Fibroblast of pulmonary artery (primary cell): ENCODE results near the gene DNMT3L.
"Not testable (repeated sequence)": the region's sequence is repeated elsewhere in the genome, so short reads cannot be mapped to it uniquely, and the experiment has no call there.

Experiments
- DNase-seq: peaks from one replicate; pipeline ENCODE4 v3.0.0-alpha.2; 2010; ENCODE audit warnings: low read depth
- H3K4me3 ChIP-seq: replicated peaks from 2 replicates; pipeline ENCODE4 v1.5.1; 2011; ENCODE audit warnings: low read depth, mild to moderate bottlenecking, control low read depth, low read length, moderate library complexity
- CTCF ChIP-seq: IDR thresholded peaks from 2 replicates; pipeline ENCODE4 v1.5.1; 2011; ENCODE audit warnings: mild to moderate bottlenecking, control low read depth, low read length, inconsistent platforms; ENCODE audit errors: missing control alignments

DNMT3L gene

DNA sequence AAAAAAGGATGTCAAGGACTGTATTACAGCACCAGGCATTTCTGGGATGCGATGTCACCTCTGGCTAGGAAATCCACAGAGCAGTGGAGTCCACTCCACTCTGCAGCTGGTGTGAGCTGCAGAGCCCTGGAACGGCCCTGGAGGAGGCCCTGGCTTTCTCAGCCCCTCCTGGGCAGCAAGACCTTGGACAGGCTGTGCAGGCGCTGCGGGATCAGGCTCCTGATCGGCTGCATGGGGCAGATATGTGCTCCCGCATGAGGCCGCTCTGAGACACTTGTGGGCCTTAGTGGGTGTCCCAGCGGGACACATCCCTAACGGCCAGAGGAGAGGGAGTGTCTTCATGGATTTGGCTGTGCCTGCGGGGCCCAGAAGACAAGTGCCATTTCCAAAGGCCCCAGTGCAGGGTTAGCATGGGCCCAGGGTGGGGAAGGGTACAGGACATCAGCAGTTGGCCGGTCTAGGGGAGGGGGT is 6.2 kb downstream of the DNMT3L start:
- no peak for TF ChIP-seq CTCF
- H3K4me3 ChIP-seq = no peak overlapping the region
- peak; percentile 16 for DNase-seq

- no peak for TF ChIP-seq CTCF
- DNase-seq = no peak
- H3K4me3 ChIP-seq = no peak overlapping the region
Observed at GRCh38 chr21:44253832-44254710, 7.6 kb downstream of the DNMT3L start.

DNA sequence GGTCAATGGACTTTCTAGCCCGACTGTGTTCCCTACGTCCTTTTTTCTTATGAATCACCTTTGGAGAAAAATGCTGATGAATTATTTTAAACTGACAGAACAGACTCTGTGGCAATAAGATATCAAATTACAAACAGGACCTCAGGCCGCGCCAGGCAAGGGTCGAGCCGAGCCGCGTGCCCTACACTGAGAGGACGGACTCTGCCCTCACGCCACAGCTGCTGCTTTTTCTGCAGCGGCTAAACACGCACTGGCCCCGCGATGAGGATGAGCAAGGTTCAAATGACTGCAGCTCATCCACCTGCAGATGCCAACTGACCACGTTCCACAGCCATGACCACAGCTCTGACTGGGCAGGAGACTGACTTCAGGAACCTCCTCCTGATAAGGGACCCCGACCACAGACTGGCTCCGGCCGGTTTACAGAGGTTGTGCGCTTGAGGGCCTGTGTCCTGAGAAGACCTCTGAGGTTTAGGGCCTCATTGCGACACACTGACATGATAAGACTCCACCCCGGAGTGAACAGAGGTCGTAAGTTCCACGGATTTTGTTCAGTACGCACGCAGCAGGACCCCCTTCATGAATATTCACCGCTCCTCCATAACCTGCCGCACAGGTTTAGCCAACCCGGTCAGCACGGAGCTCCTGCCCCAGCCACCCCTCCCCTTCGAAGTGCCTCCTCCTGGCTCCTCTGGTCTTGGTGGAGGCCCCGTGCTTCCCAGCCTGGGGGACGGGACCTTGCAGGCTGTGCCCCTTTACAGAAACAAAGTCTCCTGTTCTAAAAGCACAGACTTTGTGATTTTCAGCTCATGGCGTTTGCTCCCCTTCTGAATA is 12.3 kb downstream of the DNMT3L start:
- H3K4me3 ChIP-seq, DNase-seq: not testable (repeated sequence)

DNA sequence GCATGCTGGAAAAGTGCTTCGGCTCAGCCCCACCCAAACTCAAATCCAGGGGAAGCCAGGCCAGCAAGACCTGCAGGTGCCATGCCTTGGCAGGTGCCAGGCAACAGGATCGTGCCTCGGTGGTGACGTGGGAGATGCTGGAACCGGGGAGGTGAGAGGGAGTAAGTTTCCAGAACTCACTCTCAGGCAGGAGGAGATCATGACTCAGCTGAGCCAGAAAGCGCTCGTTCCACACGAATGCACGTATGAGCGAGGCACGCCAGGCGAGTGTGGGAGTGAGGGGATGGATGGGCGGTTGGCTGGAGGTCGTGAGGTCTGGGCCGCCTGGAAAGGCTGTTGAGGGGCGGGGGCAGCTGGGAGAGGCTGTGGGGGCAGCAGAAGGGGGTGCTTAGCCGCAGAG is 13.8 kb downstream of the DNMT3L start:
- H3K4me3 ChIP-seq, DNase-seq: not testable (repeated sequence)

GRCh38 chr21:44243980-44244379 is 17.7 kb downstream of the DNMT3L start:
- H3K4me3 ChIP-seq, DNase-seq: not testable (repeated sequence)

- H3K4me3 ChIP-seq, DNase-seq: not testable (repeated sequence)
Observed at GRCh38 chr21:44241281-44241680, 20.4 kb downstream of the DNMT3L start.

DNA sequence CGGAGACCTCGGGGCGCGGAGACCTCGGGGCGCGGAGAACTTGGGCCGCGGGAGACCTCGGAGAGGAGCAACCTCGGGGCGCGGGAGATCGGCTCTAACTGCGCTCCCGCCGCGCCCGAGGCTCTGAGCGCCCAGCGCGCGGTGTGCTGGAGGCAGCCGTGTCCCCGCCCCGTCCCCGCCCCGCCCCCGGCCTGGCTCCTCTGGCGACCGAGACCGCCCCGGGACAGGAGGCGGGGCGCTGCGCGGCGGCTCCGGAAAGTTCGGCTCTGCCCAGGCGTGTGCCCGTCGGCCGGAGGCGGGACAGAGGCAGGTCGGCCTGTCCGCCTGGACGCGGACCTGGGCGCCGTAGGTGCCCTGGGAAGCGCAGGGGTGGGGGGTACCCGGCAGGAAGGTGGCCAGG is 20.9 kb downstream of the DNMT3L start, which contains the start of gene ICOSLG:
ICOSLG (minus strand) TSS at position 102 of the 400 bp plus-strand sequence. CDS start 126 bp downstream, outside the sequence.
- not testable (repeated sequence) for DNase-seq, H3K4me3 ChIP-seq

DNA sequence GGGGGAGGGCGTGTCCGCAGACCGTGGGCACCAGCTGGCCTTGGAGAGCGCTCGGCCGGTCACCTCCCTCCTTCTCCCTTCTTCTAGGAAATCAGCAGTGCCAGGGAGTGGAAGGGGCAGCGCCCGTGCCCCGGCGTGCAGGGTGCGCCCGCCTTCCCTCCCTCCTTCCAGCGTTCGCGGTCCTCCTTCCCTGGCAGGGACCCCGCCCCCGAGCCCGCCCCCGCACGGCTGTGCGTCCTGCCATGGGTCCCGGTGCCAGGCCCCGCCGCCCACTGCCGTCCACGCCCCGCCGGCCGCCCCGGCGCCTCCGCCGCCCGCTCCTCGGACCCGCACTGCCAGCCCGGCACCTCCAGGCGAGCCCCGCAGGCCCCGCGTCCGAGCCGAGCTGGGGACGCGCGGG is 21.3 kb downstream of the DNMT3L start:
- not testable (repeated sequence) for H3K4me3 ChIP-seq, DNase-seq

GRCh38 chr21:44229561-44229960 is 32.1 kb downstream of the DNMT3L start:
- H3K4me3 ChIP-seq, DNase-seq: not testable (repeated sequence)

GRCh38 chr21:44228109-44228508 is 33.6 kb downstream of the DNMT3L start:
- H3K4me3 ChIP-seq, DNase-seq: not testable (repeated sequence)

- DNase-seq = not testable (repeated sequence)
Observed at GRCh38 chr21:44227614-44228013, 34.1 kb downstream of the DNMT3L start.

DNA sequence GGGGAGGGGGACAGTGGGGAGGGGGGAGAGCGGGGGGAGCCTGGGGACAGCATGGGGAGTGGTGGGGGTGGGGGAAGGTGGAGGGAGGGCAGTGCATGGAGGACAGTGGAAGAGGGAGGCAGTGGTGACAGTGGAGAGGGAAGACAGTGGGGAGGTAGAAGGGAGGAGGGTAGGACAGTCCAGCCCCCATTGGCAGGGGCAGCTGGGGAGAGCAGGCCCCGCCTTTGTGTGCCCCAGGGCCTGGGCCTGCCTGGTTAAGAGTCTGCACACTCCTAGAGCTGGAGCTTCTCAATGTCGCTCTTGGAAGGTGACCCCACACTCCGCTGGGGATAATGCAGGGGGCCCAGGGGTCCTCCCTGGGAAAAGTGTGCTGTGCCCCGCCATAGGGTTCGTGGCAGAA is 36.1 kb downstream of the DNMT3L start:
- not testable (repeated sequence) for H3K4me3 ChIP-seq, DNase-seq

More at GRCh38 chr21:44227614-44228013, 34.1 kb downstream of the DNMT3L start:
- not testable (repeated sequence) for H3K4me3 ChIP-seq

DNA sequence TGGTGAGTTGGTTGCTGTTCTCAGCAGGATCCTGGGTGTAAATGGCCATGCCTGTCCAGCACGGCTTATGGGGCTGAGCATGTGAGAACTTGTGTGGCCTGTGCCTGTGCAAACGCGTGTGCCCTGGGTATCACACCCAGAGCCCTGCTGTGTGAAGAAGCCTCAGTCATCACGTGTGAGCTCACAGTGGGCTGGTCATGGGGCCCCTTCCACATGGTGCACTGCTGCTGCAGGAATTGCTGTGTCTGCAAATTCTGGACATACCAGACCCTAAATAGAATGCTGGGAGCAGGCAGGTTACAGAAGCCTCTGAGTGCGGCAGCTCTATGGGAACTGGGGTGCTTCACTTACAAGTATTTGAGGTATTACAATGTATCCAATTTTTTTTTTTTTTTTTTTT is 38.4 kb downstream of the DNMT3L start:
- not testable (repeated sequence) for DNase-seq, H3K4me3 ChIP-seq

DNA sequence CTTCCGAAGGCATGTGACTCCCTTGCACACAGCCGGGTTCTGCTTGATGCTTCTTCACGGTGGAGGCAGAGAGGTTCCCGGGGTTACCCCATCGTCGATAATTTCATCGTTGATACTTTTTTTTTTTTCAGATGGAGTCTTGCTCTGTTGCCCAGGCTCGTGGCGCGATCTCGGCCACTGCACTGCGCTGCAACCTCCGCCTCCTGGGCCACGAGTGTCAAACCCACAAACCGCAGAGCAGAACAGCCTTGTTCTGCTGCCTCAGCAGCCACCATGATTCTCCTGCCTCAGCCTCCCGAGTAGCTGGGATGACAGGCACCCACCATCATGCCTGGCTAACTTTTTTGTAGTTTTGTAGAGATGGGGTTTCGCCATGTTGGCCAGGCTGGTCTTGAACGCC is 41.0 kb downstream of the DNMT3L start:
- H3K4me3 ChIP-seq, DNase-seq: not testable (repeated sequence)

DNA sequence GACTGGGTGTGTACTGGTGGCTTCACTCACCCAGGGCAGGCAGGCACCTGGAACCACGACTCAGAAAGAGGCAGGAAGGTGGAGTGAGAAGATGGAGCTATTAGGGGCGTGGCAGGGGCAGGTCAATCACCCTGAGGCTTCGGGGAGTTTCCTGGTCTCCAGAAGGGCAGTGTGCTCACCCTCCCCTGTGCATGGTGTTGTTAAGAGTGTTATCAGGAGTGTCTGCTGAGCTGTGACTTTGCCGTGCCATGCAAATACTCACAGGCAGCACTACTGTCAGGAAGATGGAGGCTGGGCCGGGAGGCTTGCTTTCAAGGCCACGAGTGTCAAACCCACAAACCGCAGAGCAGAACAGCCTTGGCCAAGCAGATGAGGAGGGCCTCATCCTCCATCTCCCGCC is 43.2 kb downstream of the DNMT3L start:
- H3K4me3 ChIP-seq, DNase-seq: not testable (repeated sequence)

DNA sequence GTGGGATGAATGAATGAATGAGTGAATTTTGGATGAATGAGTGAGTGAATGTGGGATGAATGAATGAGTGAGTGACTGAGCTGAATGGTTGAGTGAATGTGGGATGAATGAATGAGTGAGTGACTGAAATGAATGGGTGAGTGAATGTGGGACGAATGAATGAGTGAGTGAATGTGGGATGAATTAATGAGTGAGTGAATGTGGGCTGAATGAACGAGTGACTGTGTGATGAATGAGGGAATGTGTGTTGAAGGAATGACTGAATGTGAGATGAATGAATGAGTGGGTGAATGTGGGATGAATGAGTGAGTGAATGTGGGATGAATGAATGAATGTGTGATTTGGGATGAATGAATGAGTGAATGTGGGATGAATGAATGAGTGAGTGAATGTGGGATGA is 49.7 kb downstream of the DNMT3L start:
- DNase-seq, H3K4me3 ChIP-seq: not testable (repeated sequence)
